ENCODE results near the gene NUBPL.

DNA sequence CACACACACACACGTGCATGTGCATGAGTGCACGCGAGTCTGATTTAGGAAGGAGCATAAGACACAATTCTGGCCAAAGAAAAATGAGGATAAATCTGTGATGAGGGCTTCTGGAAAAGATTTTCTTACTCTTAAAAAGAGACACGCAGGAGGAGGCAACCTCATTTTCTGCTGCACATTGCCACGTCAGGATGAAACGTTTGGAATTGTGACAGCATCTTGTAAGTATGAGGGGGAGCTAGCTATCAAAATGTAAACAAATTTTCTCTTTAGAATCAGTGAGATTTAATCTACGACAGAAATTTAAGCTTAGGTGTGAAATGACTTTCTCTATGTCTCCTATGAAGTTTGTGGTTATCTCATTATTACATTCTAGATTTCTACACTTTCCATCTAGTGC, 31.1 kb upstream of the NUBPL start:
- TF ChIP-seq POLR2A (IDR thresholded peaks at IDR 0.05; ENCODE audit: extremely low read depth, insufficient read length) = no peak
- TF ChIP-seq, protein P1, sequence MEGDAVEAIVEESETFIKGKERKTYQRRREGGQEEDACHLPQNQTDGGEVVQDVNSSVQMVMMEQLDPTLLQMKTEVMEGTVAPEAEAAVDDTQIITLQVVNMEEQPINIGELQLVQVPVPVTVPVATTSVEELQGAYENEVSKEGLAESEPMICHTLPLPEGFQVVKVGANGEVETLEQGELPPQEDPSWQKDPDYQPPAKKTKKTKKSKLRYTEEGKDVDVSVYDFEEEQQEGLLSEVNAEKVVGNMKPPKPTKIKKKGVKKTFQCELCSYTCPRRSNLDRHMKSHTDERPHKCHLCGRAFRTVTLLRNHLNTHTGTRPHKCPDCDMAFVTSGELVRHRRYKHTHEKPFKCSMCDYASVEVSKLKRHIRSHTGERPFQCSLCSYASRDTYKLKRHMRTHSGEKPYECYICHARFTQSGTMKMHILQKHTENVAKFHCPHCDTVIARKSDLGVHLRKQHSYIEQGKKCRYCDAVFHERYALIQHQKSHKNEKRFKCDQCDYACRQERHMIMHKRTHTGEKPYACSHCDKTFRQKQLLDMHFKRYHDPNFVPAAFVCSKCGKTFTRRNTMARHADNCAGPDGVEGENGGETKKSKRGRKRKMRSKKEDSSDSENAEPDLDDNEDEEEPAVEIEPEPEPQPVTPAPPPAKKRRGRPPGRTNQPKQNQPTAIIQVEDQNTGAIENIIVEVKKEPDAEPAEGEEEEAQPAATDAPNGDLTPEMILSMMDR (IDR thresholded peaks at IDR 0.05; ENCODE audit: low read depth, low read length) = no peak
